ENCODE results near the gene MTNR1A. TPM values are rescaled to one million over a fixed set of nuclear protein-coding genes. Genes with fewer than 3 reads are reported as not detected.

MTNR1A gene
- total RNA-seq, 3 donors from 2014 or later, result not detected

DNA sequence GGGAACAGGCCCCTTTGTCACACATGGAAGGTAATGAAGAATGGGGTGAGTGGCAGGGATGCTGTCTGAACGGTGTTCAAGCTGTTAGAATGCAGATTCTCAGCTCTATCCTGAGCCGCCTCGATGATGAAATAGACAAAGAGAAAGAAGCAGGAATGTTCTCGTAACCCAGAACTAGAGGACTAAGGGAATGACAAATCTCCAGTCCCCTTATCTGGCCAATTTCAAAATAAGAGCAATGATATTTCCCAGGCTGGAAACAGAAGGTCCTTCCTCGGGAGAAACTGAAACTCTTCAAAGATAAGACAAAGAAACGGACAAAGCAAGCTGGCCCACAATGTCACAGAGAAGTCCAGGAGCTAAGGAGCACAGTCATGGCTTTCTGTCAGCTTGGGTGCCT is 29.5 kb upstream of the MTNR1A start:
- H3K4me3 Mint-ChIP-seq, result no peak overlapping the region
- DNase-seq, result no peak
- no peaks in the 10 kb centered on the region for H3K36me3 Mint-ChIP-seq (ENCODE audit: insufficient read depth)
- no peaks in the 10 kb centered on the region for H3K27me3 Mint-ChIP-seq (ENCODE audit: low read depth)
- H3K9me3 Mint-ChIP-seq, result no peaks in the 10 kb centered on the region
- no peak for ATAC-seq
- no peaks in the 10 kb centered on the region for H3K4me1 Mint-ChIP-seq (ENCODE audit: low read depth)

DNA sequence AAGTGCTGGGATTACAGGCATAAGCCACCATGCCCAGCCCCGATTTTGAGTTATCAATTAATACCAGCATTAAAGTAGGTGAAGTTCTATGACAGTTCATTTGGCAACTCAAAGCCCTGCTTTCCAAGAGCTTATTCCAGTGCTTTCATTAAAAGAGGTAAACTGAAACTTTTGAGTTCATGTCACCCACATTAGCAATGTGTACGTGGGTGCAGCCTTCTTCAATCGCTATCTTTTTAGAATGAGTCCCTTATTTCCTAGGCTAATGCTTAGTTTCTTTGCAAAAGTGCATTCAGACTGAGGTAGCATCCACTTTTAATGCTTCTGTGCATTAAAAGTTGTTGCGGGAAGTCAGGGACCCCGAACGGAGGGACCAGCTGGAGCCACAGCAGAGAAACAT is 26.1 kb upstream of the MTNR1A start:
- Mint-ChIP-seq H3K36me3 (ENCODE audit: insufficient read depth) (no peaks in the 10 kb centered on the region), H3K9me3 (no peaks in the 10 kb centered on the region), H3K4me3 (no peak overlapping the region), H3K27me3 (ENCODE audit: low read depth) (no peaks in the 10 kb centered on the region), H3K4me1 (ENCODE audit: low read depth) (no peaks in the 10 kb centered on the region)
- no peak for DNase-seq
- ATAC-seq, result no peak

DNA sequence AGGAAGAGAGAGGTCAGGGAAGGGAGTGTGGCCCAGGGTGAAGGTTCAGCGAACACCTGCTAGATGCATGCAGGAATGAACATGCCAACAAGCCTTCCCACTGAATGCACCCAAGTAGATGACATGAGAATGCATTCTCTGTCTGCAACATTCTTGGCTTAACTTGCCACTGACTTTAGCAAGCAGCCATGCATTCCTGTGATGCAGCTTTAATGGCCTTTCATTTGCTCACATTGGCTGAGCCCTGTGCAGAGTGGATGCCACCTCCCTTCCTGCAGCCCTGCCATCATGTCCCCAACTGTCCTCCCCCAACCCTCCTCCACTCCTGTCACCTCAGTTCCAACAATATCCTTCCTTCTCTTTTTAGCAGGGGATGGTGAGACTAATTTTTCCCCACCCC is 25.3 kb upstream of the MTNR1A start:
- DNase-seq (no peak), ATAC-seq (no peak)
- no peak overlapping the region for H3K4me3 Mint-ChIP-seq
- H3K36me3 Mint-ChIP-seq (ENCODE audit: insufficient read depth), result no peaks in the 10 kb centered on the region
- H3K27me3 Mint-ChIP-seq (ENCODE audit: low read depth), result no peaks in the 10 kb centered on the region
- no peaks in the 10 kb centered on the region for H3K4me1 Mint-ChIP-seq (ENCODE audit: low read depth)
- H3K9me3 Mint-ChIP-seq, result no peaks in the 10 kb centered on the region

DNA sequence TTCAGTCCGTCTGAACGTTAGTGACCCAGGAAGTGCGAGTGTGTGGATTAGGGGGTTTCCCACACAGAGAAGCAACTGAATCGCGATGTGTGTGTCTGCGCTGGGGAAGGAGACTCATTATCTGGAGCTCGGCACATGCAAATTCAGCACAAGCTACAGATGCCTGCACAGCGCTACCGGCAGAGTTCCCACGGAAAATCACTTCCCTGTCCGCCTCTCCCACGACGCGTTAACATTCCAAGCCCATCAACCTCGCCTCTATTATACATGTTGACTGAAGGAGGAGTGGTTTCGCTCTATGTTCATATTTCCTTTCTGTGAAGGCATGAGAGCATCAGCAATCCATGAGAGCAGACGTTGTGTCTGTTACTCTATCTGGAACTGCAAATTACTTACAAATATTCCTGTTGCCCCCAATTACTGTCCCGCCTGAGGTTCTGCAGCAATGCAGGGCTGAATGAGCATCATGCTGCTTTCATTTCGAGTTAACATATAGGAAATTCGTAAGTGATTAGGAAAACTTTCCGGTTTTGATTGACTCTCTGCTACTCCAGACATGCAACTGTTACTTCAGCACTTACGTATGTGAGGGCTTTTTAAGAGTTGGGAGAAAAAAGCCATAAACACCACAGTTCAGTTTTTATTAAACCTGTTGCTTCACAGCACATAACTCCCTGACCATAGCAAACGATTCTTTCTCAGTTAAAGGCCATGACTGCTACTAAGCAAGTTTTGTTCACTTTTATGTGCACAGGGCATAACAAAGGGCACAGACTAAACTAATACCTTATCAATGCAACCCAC is 15.0 kb upstream of the MTNR1A start:
- H3K4me1 Mint-ChIP-seq (ENCODE audit: low read depth), result no peaks in the 10 kb centered on the region
- peaks cover 2% of the 10 kb centered on the region for H3K27me3 Mint-ChIP-seq (ENCODE audit: low read depth)
- H3K9me3 Mint-ChIP-seq, result no peaks in the 10 kb centered on the region
- DNase-seq (no peak), ATAC-seq (no peak)
- H3K4me3 Mint-ChIP-seq, result no peak overlapping the region
- no peaks in the 10 kb centered on the region for H3K36me3 Mint-ChIP-seq (ENCODE audit: insufficient read depth)

DNA sequence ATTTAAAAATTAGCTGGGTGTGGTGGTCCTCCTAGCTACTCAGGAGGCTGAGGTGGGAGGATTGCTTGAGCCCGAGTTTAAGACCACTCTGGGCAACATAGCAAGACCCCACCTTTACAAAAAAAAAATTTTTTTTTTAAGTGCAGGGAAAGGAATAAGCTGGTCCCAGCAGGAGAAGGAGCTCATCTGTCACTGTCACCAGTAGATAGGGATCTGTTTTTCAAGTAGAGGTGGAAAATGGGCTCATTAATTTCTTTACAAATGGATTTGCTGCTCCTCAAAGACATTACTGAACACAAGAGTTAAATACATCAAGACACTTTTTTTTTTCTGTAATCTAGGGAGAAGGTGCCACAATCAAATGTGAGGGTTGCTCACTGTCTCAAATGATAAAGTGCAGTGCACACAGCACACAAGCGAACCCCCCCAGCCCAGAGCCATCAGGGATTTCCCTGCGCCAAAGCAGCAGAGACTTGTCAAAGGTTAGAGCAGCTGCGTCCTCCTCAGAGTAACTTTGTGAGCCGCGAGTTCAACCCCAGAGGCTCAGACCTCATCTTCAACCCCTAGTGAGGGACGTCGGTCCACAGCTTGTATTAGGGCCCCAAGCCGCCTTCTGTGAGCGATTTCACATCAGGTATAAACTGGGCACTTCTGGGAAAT is 14.3 kb upstream of the MTNR1A start:
- Mint-ChIP-seq H3K36me3 (ENCODE audit: insufficient read depth) (no peaks in the 10 kb centered on the region), H3K27me3 (ENCODE audit: low read depth) (peaks cover 2% of the 10 kb centered on the region), H3K4me1 (ENCODE audit: low read depth) (no peaks in the 10 kb centered on the region), H3K9me3 (no peaks in the 10 kb centered on the region), H3K4me3 (no peak overlapping the region)
- ATAC-seq (no peak), DNase-seq (no peak)

DNA sequence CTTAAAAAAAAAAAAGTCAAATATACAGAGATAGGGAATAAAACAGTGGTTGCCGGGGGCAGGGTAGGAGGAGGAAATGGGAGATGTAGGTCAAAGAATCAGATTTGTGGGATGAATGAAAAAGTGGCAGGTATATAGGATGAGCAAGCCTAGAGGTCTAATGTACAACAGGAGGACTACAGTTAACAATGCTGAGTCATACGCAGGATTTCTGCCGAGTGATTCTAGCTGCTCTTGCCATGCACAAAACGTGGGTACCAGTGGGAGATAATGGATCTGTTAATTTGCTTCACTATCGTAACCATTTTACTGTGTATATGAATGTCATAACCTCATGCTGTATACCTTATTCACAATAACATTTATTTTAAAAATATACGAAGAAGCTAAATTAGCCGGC is 10.7 kb upstream of the MTNR1A start:
- no peak overlapping the region for H3K4me3 Mint-ChIP-seq
- no peak for ATAC-seq

DNA sequence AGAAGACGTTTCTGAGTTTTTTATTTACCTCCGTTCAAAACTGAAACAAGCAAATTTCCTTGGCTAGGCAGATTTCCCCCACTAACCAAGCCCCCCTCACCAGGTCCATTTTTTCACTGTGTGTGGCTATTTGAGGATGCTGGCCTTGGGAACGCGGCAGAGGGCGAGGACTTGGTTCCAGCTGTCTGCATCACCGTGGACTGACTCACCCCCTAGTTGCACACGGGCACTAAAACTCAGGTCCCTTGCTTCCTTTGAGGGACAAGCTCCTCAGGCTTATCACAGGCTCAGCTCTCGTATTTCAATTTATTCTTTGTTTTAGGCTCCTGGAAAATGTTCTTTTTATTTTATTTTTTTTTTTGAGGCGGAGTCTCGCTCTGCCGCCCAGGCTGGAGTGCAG is 8.4 kb upstream of the MTNR1A start:
- H3K9me3 Mint-ChIP-seq, result no peaks in the 10 kb centered on the region

More for the DNA sequence above, 10.7 kb upstream of the MTNR1A start:
- Mint-ChIP-seq H3K9me3 (no peaks in the 10 kb centered on the region), H3K4me1 (ENCODE audit: low read depth) (no peaks in the 10 kb centered on the region), H3K27me3 (ENCODE audit: low read depth) (peaks cover 2% of the 10 kb centered on the region), H3K36me3 (ENCODE audit: insufficient read depth) (no peaks in the 10 kb centered on the region)
- no peak for DNase-seq

DNA sequence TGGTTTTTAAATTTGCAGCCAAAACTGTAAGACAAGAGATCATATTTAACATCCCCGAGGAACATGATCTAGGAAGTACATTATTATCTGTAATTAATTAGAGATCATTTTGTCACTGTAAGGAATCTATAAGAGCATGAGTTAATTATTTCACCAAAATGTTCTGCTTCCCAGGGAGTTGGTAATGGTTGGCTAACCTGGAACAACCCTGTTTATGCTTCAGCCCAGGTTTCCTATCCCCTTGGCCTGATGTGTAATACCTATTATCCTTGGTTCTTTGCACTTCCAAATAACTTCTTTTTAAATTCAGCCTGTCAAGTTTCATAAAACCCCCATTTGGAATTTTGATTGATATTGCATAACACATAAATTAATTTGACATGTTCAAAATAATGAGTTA is 6.4 kb upstream of the MTNR1A start:
- Mint-ChIP-seq H3K27me3 (ENCODE audit: low read depth) (no peaks in the 10 kb centered on the region), H3K9me3 (no peaks in the 10 kb centered on the region)
- DNase-seq, result no peak

More for the DNA sequence above, 8.4 kb upstream of the MTNR1A start:
- Mint-ChIP-seq H3K36me3 (ENCODE audit: insufficient read depth) (no peaks in the 10 kb centered on the region), H3K4me1 (ENCODE audit: low read depth) (no peaks in the 10 kb centered on the region), H3K4me3 (no peak overlapping the region), H3K27me3 (ENCODE audit: low read depth) (no peaks in the 10 kb centered on the region)
- ATAC-seq, result no peak
- no peak for DNase-seq

DNA sequence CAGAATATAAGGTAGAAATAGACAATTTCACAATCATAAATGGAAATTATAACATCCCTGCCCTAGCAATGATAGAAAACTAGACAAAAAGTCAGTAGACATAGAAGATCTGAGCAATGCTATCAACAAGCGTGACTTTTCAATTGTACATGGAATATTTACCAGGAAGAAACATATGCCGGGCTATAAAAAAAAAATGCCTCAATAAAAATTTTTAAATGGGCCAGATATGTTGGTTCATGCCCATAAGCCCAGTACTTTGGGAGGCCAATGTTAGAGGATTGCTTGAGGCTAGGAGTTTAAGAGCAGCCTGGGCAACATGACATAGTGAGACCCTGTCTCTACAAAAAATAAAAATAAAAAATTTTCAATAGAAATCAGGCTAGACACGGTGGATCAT is 5.3 kb upstream of the MTNR1A start:
- DNase-seq, result no peak
- ATAC-seq, result no peak
- Mint-ChIP-seq H3K4me3 (no peak overlapping the region), H3K9me3 (no peaks in the 10 kb centered on the region), H3K36me3 (ENCODE audit: insufficient read depth) (no peaks in the 10 kb centered on the region), H3K27me3 (ENCODE audit: low read depth) (peaks cover 5% of the 10 kb centered on the region), H3K4me1 (ENCODE audit: low read depth) (no peaks in the 10 kb centered on the region)

More for the DNA sequence above, 6.4 kb upstream of the MTNR1A start:
- Mint-ChIP-seq H3K4me3 (no peak overlapping the region), H3K4me1 (ENCODE audit: low read depth) (no peaks in the 10 kb centered on the region), H3K36me3 (ENCODE audit: insufficient read depth) (no peaks in the 10 kb centered on the region)
- no peak for ATAC-seq

DNA sequence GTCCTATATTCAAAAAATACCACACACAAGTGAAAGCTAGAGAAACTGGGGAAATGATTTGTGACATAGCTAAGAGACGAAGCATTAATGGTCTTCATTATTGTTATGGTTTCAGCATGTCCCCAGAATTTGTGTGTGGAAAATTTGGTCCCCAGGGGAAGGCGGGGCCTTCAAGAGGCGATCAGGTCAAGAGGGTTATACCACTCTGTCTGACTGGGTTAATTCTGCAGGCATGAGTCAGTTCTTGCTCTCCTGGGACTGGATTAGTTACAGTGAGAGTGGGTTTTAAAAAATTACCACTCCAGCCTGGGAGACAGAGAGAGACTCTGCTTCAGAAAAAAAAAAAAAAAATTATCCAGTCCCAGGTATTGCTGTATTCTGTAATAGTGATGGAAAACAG is 2.1 kb upstream of the MTNR1A start:
- no peak overlapping the region for H3K4me3 Mint-ChIP-seq
- peaks cover 20% of the 10 kb centered on the region for H3K27me3 Mint-ChIP-seq (ENCODE audit: low read depth)
- ATAC-seq (no peak), DNase-seq (no peak)
- no peaks in the 10 kb centered on the region for H3K9me3 Mint-ChIP-seq
- H3K36me3 Mint-ChIP-seq (ENCODE audit: insufficient read depth), result no peaks in the 10 kb centered on the region
- H3K4me1 Mint-ChIP-seq (ENCODE audit: low read depth), result no peaks in the 10 kb centered on the region

DNA sequence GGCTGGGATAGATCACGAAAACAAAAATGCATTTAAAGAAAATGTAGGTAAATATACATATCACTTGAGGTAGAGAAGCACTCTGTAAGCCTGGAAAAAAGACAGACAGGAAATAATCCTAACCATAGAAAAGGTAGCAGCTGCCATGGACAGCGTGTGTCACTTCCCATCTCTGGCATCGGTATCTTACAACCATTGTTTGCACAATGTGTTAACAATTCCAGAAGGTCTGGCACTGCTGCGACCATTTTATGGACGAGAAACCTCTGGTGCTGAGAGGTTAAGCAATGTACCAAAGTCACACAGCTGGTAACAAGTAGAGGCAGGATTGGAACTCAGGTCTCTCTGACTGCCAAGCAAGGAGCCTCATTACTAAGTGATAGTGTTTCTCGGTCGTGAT is 1.7 kb upstream of the MTNR1A start:
- no peak for ATAC-seq
- Mint-ChIP-seq H3K4me3 (no peak overlapping the region), H3K4me1 (ENCODE audit: low read depth) (no peaks in the 10 kb centered on the region), H3K27me3 (ENCODE audit: low read depth) (peaks cover 20% of the 10 kb centered on the region), H3K36me3 (ENCODE audit: insufficient read depth) (no peaks in the 10 kb centered on the region), H3K9me3 (no peaks in the 10 kb centered on the region)
- DNase-seq, result no peak

DNA sequence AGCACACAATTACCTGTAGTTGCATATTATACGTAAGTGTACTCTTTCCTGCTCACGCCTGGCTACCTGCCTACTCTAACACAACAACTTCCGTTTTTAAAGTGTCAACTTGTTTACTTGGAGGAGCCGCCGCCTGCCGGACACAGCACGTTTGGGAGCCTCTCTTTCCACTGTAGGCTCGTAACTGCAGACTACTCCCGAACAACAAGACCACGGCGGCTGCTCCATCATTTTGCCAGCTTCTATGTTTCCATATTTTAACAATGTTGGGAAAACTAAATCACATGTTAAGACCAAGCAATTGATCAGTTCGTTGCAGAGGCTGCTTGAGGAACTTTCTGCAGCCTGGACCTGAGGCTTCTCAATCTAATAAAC is 841 bp downstream of the MTNR1A start:
- no peaks in the 10 kb centered on the region for H3K36me3 Mint-ChIP-seq (ENCODE audit: insufficient read depth)
- H3K4me1 Mint-ChIP-seq (ENCODE audit: low read depth), result no peaks in the 10 kb centered on the region
- ATAC-seq, result no peak
- DNase-seq, result no peak
- no peaks in the 10 kb centered on the region for H3K9me3 Mint-ChIP-seq
- H3K4me3 Mint-ChIP-seq, result no peak overlapping the region
- peaks cover 20% of the 10 kb centered on the region for H3K27me3 Mint-ChIP-seq (ENCODE audit: low read depth)

DNA sequence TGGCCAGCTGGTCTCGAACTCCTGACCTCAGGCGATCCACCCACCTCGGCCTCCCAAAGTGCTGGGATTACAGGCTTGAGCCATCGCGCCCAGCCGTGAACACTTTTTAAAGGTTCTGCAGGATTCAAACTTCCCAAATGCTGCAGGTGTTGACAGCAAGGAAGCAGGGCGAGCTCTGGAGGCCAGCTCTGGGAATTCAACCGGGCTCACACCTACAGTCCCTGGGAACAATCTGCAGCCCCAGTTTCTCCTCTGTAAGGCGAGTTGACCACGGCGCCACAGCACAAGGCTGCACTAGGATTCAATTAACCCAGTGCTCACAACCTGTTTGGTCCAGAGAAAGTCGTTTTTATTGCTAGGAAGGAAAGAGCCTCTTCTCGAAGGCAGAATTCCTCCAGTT is 1.6 kb downstream of the MTNR1A start:
- H3K36me3 Mint-ChIP-seq (ENCODE audit: insufficient read depth), result no peaks in the 10 kb centered on the region
- ATAC-seq, result no peak

DNA sequence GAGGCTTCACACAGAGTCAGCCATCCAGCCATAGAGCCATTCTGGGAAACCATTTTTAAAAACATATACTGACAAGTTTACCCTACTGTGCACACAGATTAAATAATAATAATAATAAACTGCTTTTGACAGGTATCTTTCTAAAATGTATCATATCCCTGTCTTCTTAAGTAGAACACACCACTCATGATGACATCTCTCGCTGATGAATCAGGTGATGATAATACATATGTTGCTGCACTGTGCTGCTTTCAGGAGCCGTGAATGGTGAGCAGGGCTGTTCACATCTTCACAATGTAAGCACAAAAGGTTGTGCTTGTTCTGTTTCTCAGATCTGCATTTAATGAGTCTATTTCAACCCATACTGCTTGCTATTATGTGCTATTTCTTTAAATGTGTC is 3.5 kb downstream of the MTNR1A start:
- DNase-seq, result no peak
- H3K4me3 Mint-ChIP-seq, result no peak overlapping the region
- H3K9me3 Mint-ChIP-seq, result no peaks in the 10 kb centered on the region
- H3K27me3 Mint-ChIP-seq (ENCODE audit: low read depth), result peaks cover 20% of the 10 kb centered on the region
- H3K4me1 Mint-ChIP-seq (ENCODE audit: low read depth), result no peaks in the 10 kb centered on the region
- ATAC-seq, result no peak
- H3K36me3 Mint-ChIP-seq (ENCODE audit: insufficient read depth), result no peaks in the 10 kb centered on the region

More for the DNA sequence above, 1.6 kb downstream of the MTNR1A start:
- DNase-seq, result no peak
- no peak overlapping the region for H3K4me3 Mint-ChIP-seq
- H3K27me3 Mint-ChIP-seq (ENCODE audit: low read depth), result peaks cover 20% of the 10 kb centered on the region
- H3K4me1 Mint-ChIP-seq (ENCODE audit: low read depth), result no peaks in the 10 kb centered on the region
- no peaks in the 10 kb centered on the region for H3K9me3 Mint-ChIP-seq

DNA sequence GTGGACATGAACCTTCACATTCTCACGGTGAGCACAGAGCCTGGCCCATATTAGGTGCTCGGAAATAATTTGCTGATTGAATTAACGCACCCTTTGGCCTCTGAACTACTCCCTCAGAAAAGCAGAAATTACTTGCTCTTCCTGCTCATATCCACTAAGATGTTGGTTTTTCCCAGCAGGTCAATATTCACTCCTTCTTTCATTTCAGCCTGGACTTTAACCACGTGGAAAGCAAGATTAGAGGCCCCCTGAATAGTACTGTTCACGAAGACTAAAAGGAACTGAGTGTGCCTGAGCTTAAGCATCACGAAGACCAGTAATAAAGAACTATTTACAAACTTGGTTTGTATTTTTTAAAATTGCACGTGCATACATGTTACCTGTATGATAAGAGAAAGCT is 9.9 kb downstream of the MTNR1A start:
- no peaks in the 10 kb centered on the region for H3K4me1 Mint-ChIP-seq (ENCODE audit: low read depth)

More for the DNA sequence above, 9.9 kb downstream of the MTNR1A start:
- Mint-ChIP-seq H3K27me3 (ENCODE audit: low read depth) (no peaks in the 10 kb centered on the region), H3K4me3 (no peak overlapping the region), H3K9me3 (peaks cover 9% of the 10 kb centered on the region), H3K36me3 (ENCODE audit: insufficient read depth) (no peaks in the 10 kb centered on the region)
- no peak for DNase-seq
- ATAC-seq, result no peak

Measured in activated T-cell treated with anti-CD3 and anti-CD28 coated beads, Interleukin-2, amount 50 U/mL, for 4 hours (primary cell).